Mononuclear cell (primary cell): ENCODE results near the gene KRTAP2-4. TPM values are rescaled to one million over a fixed set of nuclear protein-coding genes. Genes with fewer than 3 reads are reported as not detected.
"Not testable (repeated sequence)": the region's sequence is repeated elsewhere in the genome, so short reads cannot be mapped to it uniquely, and the experiment has no call there.

Source experiments
- H3K27me3 ChIP-seq: 2 replicates; pipeline ENCODE4 v1.6.0; 2011; ENCODE audit warnings: low read length, control low read depth; ENCODE audit not compliant: insufficient read depth
- H3K4me1 ChIP-seq: 2 replicates; pipeline ENCODE4 v1.5.1; 2011; ENCODE audit warnings: mild to moderate bottlenecking, low read length, control low read depth; ENCODE audit not compliant: insufficient read depth
- H3K4me3 ChIP-seq: 2 replicates; pipeline ENCODE4 v1.5.1; 2011; ENCODE audit warnings: mild to moderate bottlenecking, low read length, moderate library complexity
- H3K9me3 ChIP-seq: 2 replicates; pipeline ENCODE4 v1.5.1; 2011; ENCODE audit warnings: low read depth, mild to moderate bottlenecking, control low read depth, low read length
- total RNA-seq: library from RNA; depleted of rRNA; stranded (reverse); fragments of >200 nt; gene quantifications from one replicate; pipeline ENCODE4 v1.2.3, GENCODE V29; 2012

The KRTAP2-4 gene
- total RNA-seq, 1 donor = not detected

GRCh38 chr17:41084100-41084856, 18.6 kb upstream of the KRTAP2-4 start, which contains the start of gene KRTAP4-7:
TSS of gene KRTAP4-7 (plus strand) at chr17:41084150. CDS start at chr17:41084207, 57 bp downstream.
- not testable (repeated sequence) for H3K4me3 ChIP-seq, H3K4me1 ChIP-seq, H3K27me3 ChIP-seq, H3K9me3 ChIP-seq

GRCh38 chr17:41083427-41083826, 17.7 kb upstream of the KRTAP2-4 start:
- H3K4me1 ChIP-seq, H3K9me3 ChIP-seq, H3K27me3 ChIP-seq, H3K4me3 ChIP-seq: not testable (repeated sequence)

GRCh38 chr17:41082626-41083025, 16.9 kb upstream of the KRTAP2-4 start:
- no peak overlapping the region for H3K4me3 ChIP-seq
- H3K27me3 ChIP-seq = no peaks in the 10 kb centered on the region
- H3K9me3 ChIP-seq = no peaks in the 10 kb centered on the region
- H3K4me1 ChIP-seq = no peaks in the 10 kb centered on the region

GRCh38 chr17:41076788-41077187, 11.1 kb upstream of the KRTAP2-4 start:
- Histone ChIP-seq H3K27me3 (peaks cover 3% of the 10 kb centered on the region), H3K4me1 (no peaks in the 10 kb centered on the region), H3K9me3 (no peaks in the 10 kb centered on the region), H3K4me3 (no peak overlapping the region)

DNA sequence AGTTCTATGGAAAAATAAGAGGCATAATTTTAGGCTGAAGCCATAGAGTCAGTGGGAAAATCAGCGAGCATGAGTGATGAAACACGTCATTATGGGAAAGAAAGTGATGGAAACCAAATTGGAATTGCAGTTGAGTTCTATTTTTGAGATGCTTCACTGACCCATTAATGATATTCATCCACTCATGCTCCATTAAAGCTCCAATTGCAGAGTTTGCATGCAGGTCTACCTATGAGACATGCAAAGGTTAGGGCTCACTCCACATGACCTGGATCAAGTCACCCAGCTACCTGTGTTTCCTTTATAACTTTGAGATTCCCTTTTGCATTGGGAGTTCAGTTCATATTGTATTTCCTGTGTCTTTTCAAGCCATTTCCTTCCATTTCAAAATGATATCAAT, 8.0 kb upstream of the KRTAP2-4 start:
- Histone ChIP-seq H3K4me3 (no peak overlapping the region), H3K4me1 (no peaks in the 10 kb centered on the region), H3K27me3 (peaks cover 3% of the 10 kb centered on the region), H3K9me3 (no peaks in the 10 kb centered on the region)

DNA sequence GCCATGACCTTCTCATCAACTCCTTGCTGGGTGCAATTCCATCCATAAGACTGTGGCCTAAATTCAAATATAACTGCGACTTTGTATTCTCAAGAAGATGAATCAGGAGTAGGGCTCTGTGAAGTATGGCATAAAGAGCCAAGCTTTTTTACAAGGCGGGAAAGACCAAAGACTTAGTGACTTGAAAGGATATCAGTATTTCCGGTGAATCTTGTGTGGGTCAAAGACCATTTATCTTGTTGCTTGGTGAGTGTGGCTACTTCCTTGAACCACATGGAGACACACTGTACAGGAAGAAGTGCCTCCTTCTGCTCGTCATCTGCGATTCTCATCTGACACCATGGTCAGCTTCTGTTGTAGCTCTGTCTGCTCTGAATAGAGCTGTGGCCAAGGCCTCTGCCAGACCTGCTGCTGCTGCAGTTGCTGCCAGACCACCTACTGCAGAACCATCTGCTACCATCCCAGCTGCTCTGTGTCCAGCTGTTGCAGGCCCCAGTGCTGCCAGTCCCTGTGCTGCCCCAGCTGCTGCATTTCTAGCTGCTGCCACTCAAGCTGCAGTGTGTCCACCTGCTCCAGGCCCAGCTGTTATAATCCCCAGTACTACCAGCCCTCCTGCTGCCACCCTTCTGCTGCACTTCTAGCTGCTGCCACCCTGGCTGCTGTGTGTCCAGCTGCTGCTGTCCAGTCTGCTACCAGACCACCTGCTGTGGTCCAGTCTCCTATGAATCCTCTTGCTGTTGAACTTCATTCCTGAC, 6.1 kb upstream of the KRTAP2-4 start:
- H3K9me3 ChIP-seq = no peaks in the 10 kb centered on the region
- no peak overlapping the region for H3K4me3 ChIP-seq
- no peaks in the 10 kb centered on the region for H3K27me3 ChIP-seq
- no peaks in the 10 kb centered on the region for H3K4me1 ChIP-seq

DNA sequence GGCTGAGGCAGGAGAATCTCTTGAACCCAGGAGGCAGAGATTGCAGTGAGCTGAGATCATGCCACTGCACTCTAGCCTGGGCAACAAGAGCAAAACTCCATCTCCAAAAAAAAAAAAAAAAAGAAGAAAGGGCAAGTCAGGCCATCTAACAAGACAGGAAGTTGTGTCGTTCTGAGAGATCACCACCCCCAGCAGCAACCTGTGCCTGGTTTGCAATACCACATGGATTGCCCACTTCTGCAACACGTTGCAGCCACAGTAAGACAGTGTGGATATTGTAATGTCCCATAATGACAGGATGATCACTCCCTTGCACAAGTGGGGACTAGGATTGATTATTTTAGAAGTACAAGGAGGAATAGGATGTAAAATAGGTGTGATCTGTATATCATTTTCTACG, 3.4 kb upstream of the KRTAP2-4 start:
- Histone ChIP-seq H3K9me3 (no peaks in the 10 kb centered on the region), H3K27me3 (no peaks in the 10 kb centered on the region), H3K4me1 (no peaks in the 10 kb centered on the region), H3K4me3 (no peak overlapping the region)

- no peak overlapping the region for H3K4me3 ChIP-seq
- H3K27me3 ChIP-seq = peaks cover 7% of the 10 kb centered on the region
- H3K9me3 ChIP-seq = no peaks in the 10 kb centered on the region
- no peaks in the 10 kb centered on the region for H3K4me1 ChIP-seq
Observed at GRCh38 chr17:41067281-41067680, 1.6 kb upstream of the KRTAP2-4 start.

DNA sequence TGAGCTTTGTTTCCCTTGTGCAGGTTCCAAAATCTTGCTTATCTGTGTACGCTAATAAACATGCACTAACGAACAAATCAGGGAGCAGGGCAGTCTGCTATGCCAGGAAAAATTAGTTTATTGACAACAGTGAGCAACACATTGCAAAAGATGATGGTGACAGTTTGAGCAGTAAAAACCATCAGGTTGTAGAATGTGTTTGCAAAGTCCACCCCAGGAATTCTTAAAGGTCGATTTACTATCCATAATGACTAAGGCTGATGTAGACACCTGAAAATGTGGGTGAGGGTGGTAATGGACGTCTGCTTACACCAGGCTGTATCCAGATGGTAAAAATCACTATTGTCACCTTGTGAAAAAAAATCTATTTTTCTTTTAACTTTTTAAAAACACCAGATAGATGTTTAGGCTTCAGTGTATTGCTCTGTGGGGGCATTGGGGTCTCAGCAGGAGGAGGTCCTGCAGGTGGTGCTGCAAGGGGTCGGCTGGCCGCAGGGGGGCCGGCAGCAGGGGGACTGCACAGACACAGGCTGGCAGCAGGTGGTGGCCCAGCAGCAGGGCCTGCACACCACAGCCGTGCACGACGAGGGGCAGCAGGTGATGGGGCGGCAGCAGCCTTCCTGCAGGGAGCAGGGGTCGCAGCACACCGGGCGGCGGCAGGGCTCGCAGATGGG, 526 bp downstream of the KRTAP2-4 start:
- not testable (repeated sequence) for H3K4me1 ChIP-seq, H3K9me3 ChIP-seq, H3K4me3 ChIP-seq
- H3K27me3 ChIP-seq = peaks cover 20% of the 10 kb centered on the region

- H3K4me1 ChIP-seq = no peaks in the 10 kb centered on the region
- H3K9me3 ChIP-seq = no peaks in the 10 kb centered on the region
- H3K27me3 ChIP-seq = peaks cover 22% of the 10 kb centered on the region
- H3K4me3 ChIP-seq = no peak overlapping the region
Observed at GRCh38 chr17:41064301-41064700, 1.4 kb downstream of the KRTAP2-4 start.

DNA sequence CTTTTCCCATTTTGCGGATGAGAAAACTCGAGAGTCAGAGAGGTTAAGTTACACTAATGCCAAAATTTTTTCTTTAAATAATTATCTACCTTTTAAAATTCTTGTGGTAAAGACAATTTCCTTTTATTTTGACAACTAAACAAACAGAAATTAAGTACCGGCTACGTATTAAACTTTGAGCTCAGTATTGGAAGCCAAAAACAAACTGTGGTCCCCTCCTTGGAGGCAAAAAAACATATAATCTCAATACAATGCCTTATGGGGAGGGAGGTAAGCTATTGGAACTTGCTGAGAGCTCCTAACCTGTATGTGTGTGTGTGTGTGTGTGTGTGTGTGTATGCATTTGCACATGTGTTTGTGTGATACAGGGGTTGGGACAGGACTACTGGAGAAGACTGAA, 2.2 kb downstream of the KRTAP2-4 start:
- no peaks in the 10 kb centered on the region for H3K4me1 ChIP-seq
- no peaks in the 10 kb centered on the region for H3K9me3 ChIP-seq
- peaks cover 25% of the 10 kb centered on the region for H3K27me3 ChIP-seq
- H3K4me3 ChIP-seq = no peak overlapping the region

GRCh38 chr17:41061964-41062363, 3.7 kb downstream of the KRTAP2-4 start:
- Histone ChIP-seq H3K9me3 (no peaks in the 10 kb centered on the region), H3K4me1 (no peaks in the 10 kb centered on the region), H3K27me3 (peaks cover 30% of the 10 kb centered on the region), H3K4me3 (no peak overlapping the region)

DNA sequence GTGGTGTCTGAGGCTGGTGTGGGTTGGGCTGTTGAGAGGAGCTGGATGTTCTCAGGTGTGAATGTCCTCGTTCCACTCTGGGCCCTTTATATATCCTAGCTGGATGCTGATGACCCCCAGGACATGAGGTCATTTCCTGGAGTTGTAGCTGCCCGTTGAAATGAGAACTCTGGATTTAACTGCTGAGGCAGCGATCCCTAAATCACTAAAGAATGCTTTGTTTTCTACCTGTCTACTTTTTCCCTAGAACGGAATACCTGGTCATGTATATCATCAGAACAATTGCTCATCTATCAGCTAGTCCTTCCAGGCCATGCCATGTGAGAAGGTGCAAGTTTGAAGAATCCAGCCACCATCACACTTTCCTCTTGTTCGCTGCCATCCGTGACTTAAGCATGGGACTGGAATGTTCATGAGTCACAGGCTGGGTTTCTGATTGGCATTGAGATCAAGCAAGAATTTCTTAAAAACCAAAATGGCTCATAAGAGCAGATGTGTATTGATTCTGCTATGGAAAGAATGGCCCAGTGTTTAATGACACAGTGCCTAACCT, 5.6 kb downstream of the KRTAP2-4 start, which contains the start of gene KRTAP2-3:
KRTAP2-3 (minus strand) TSS at position 63 of the 553 bp plus-strand sequence. CDS start 64 bp downstream, outside the sequence.
- Histone ChIP-seq H3K4me3 (no peak within 1 kb of the TSS), H3K9me3 (no peaks in the 10 kb centered on the region), H3K27me3 (peaks cover 30% of the 10 kb centered on the region), H3K4me1 (no peaks in the 10 kb centered on the region)

GRCh38 chr17:41059276-41060051, 6.2 kb downstream of the KRTAP2-4 start:
- not testable (repeated sequence) for H3K4me3 ChIP-seq, H3K9me3 ChIP-seq, H3K4me1 ChIP-seq
- peaks cover 30% of the 10 kb centered on the region for H3K27me3 ChIP-seq
